ENCODE data around the gene DGKA.
"Not testable (repeated sequence)": the region's sequence is repeated elsewhere in the genome, so short reads cannot be mapped to it uniquely, and the experiment has no call there.

Gene DGKA

GRCh38 chr12:55996715-55997534, 66.0 kb downstream of the DGKA start, which contains the start of gene SUOX:
Gene SUOX, plus strand, starts transcription at chr12:55997276. Its CDS starts 4,946 bp downstream, at chr12:56002222.
- DNase-seq (ENCODE audit: low read depth in 2 of 2), result peak in 1 of 2 donors; percentile 39

- DNase-seq (ENCODE audit: low read depth in 2 of 2), result no peak
Observed at GRCh38 chr12:55997535-55997859, 66.5 kb downstream of the DGKA start.

GRCh38 chr12:55999522-55999921, 68.6 kb downstream of the DGKA start:
- DNase-seq (ENCODE audit: low read depth in 2 of 2), result not testable (repeated sequence)

GRCh38 chr12:55999999-56000540, 69.1 kb downstream of the DGKA start:
- DNase-seq (ENCODE audit: low read depth in 2 of 2), result not testable (repeated sequence)

GRCh38 chr12:56001487-56002100, 70.6 kb downstream of the DGKA start:
- no peak for DNase-seq (ENCODE audit: low read depth in 2 of 2)

- not testable (repeated sequence) for DNase-seq (ENCODE audit: low read depth in 2 of 2)
Observed at GRCh38 chr12:56003376-56003775, 72.4 kb downstream of the DGKA start.

Data from activated CD4-positive, alpha-beta T cell treated with anti-CD3 and anti-CD28 coated beads for 24 hours (primary cell).